Spleen (tissue), 11 donors: ENCODE measurements around the gene ITGA7. TPM values are rescaled to one million over a fixed set of nuclear protein-coding genes. Genes with fewer than 3 reads are reported as not detected.

ENCODE experiments used
- DNase-seq: peaks from one replicate; pipeline ENCODE4 v3.0.0-alpha.2; 2020
- H3K27ac ChIP-seq, 8 donors: fragments of 200-600 bp; sonication (generic) in 7 of 8; 1 replicate in 4 of 8; 2 replicates in 4 of 8; pipeline versions ENCODE4 v1.5.0 to v1.8.0; 2016 to 2021; ENCODE audit warnings: inconsistent platforms in 4 of 8, mild to moderate bottlenecking in 4 of 8, moderate library complexity in 1 of 8
- H3K27me3 ChIP-seq, 7 donors: fragments of 200-600 bp; sonication (generic) in 6 of 7; replicated peaks in 1 of 7; 1 replicate in 4 of 7; 2 replicates in 3 of 7; pipeline versions ENCODE4 v1.5.0 to v1.8.0; 2016 to 2021; ENCODE audit warnings: inconsistent platforms in 3 of 7, mild to moderate bottlenecking in 1 of 7
- H3K36me3 ChIP-seq, 6 donors: fragments of 200-600 bp; sonication (generic) in 5 of 6; 1 replicate in 4 of 6; 2 replicates in 2 of 6; pipeline versions ENCODE4 v1.5.0 to v1.8.0; 2016 to 2021; ENCODE audit warnings: inconsistent platforms in 2 of 6
- H3K4me1 ChIP-seq, 6 donors: fragments of 200-600 bp; sonication (generic) in 5 of 6; 1 replicate in 3 of 6; 2 replicates in 3 of 6; pipeline versions ENCODE4 v1.5.0 to v1.8.0; 2016 to 2021; ENCODE audit warnings: inconsistent platforms in 3 of 6
- H3K4me3 ChIP-seq, 8 donors: fragments of 200-600 bp; sonication (generic) in 7 of 8; 1 replicate in 4 of 8; 2 replicates in 4 of 8; pipeline versions ENCODE4 v1.5.0 to v1.8.0; 2016 to 2021; ENCODE audit warnings: inconsistent platforms in 4 of 8, mild to moderate bottlenecking in 4 of 8, moderate library complexity in 2 of 8
- H3K9me3 ChIP-seq, 8 donors: fragments of 200-600 bp; sonication (generic) in 7 of 8; 1 replicate in 4 of 8; 2 replicates in 4 of 8; pipeline versions ENCODE4 v1.5.0 to v1.8.0; 2016 to 2021; ENCODE audit warnings: inconsistent platforms in 4 of 8
- POLR2A ChIP-seq, 3 donors: fragments of 450-650 bp; IDR thresholded peaks; one replicate each; pipeline ENCODE4 v1.5.1; 2017; ENCODE audit warnings: antibody characterized with exemption in 3 of 3, mild to moderate bottlenecking in 1 of 3
- POLR2AphosphoS5 ChIP-seq, 3 donors: sonication (generic); formaldehyde crosslinking; IDR thresholded peaks; one replicate each; pipeline ENCODE4 v1.5.1; 2017; ENCODE audit warnings: antibody characterized with exemption in 3 of 3
- WGBS, 5 donors: extraction: QIAGEN DNeasy Blood & Tissue Kit in 3 of 5; methylation state at CpG; one replicate each; pipeline versions ENCODE4 v1.1.5 to v1.1.7; 2013 to 2018; 5-methylcytosine and 5-hydroxymethylcytosine counted together
- intact Hi-C: fragments of 100-400 bp; cut with DNase I; formaldehyde crosslinking; loops from one replicate; pipeline ENCODE4 v1.15.0; 2023; ENCODE audit warnings: low total_unique reads
- polyA plus RNA-seq, 3 donors: library from polyadenylated mRNA; stranded (reverse); fragments of 200-250 nt; gene quantifications; one replicate each; pipeline ENCODE4 v1.2.1, GENCODE V29; 2013
- total RNA-seq, 7 donors: library from RNA; depleted of rRNA in 3 of 7; stranded (reverse); fragments of >200 nt in 3 of 7; fragmentation: NEBNext Ultra II Directional in 4 of 7; extraction: Animal tissue kit (Norgen Biotek cat#: 25700) in 4 of 7; gene quantifications; one replicate each; pipeline versions ENCODE4 v1.1.0 to v1.2.1, GENCODE V29; 2016 to 2021
- TF ChIP-seq, protein P1 (sequence below), 11 experiments: fragments of 200-600 bp in 7 of 11; fragments of 450-650 bp in 4 of 11; sonication (generic) in 4 of 11; IDR thresholded peaks in 8 of 11; conservative IDR thresholded peaks in 3 of 11; 1 replicate in 7 of 11; 2 replicates in 4 of 11; pipeline versions ENCODE4 v1.4.0 to v1.8.0; 2016 to 2021; ENCODE audit warnings: antibody characterized with exemption in 11 of 11, inconsistent platforms in 4 of 11, mild to moderate bottlenecking in 1 of 11
- donor health status: healthy with polysubstance abuse.
- donor health status: DM: no; HTN: no; CAD: no; lungs with moderate emphysema.
- donor health status: DM: no; HTN: no; CAD: no.
- donor health status: Bipolar disorder and iron deficiency.
- donor health status: healthy.
- donor health status: DM: no; HTN: no; CAD: no.
- donor health status: DM: yes; HTN: yes; CAD: no.

The ITGA7 gene
- total and polyA plus RNA-seq, 10 donors = 4.4 to 93.2 (median 19.6) TPM

DNA sequence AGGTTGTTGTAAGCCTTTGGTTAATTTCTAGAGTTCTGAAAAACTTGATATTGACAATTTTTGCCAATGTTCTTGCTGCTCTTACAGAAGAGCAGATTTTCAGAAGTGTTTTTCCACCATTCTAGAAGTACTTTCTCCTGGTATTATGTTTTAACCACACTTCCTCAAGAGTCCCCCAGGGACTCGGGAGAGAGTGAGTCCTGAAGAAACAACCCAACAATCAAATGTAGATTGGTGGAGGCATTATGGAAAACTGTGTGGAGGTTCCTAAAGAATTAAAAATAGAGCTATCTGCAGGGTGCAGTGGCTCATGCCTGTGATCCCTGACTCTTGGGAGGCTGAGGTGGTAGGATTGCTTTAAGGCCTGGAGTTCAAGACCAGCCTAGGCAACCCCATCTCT is 44.3 kb downstream of the ITGA7 start:
- H3K27ac ChIP-seq = no peak overlapping the region
- 23 to 52% (median 37%) methylated on average over 1 of the region's 1 CpG for WGBS, 5 donors
- H3K4me3 ChIP-seq = no peak overlapping the region
- intact Hi-C loops = no loop called here
- TF ChIP-seq POLR2AphosphoS5 (IDR thresholded peaks at IDR 0.05) = no peak
- no peak for TF ChIP-seq POLR2A (IDR thresholded peaks at IDR 0.05)
- TF ChIP-seq, protein P1, sequence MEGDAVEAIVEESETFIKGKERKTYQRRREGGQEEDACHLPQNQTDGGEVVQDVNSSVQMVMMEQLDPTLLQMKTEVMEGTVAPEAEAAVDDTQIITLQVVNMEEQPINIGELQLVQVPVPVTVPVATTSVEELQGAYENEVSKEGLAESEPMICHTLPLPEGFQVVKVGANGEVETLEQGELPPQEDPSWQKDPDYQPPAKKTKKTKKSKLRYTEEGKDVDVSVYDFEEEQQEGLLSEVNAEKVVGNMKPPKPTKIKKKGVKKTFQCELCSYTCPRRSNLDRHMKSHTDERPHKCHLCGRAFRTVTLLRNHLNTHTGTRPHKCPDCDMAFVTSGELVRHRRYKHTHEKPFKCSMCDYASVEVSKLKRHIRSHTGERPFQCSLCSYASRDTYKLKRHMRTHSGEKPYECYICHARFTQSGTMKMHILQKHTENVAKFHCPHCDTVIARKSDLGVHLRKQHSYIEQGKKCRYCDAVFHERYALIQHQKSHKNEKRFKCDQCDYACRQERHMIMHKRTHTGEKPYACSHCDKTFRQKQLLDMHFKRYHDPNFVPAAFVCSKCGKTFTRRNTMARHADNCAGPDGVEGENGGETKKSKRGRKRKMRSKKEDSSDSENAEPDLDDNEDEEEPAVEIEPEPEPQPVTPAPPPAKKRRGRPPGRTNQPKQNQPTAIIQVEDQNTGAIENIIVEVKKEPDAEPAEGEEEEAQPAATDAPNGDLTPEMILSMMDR (IDR thresholded peaks at IDR 0.05 in 8 of 11, conservative IDR thresholded peaks at IDR 0.05 in 3 of 11) = no peak
- H3K27me3 ChIP-seq = no peaks in the 10 kb centered on the region
- no peaks in the 10 kb centered on the region for H3K36me3 ChIP-seq
- H3K9me3 ChIP-seq = no peaks in the 10 kb centered on the region
- peaks cover 0 to 5% (median 0%) of the 10 kb centered on the region in 6 donors for H3K4me1 ChIP-seq
- DNase-seq = no peak

DNA sequence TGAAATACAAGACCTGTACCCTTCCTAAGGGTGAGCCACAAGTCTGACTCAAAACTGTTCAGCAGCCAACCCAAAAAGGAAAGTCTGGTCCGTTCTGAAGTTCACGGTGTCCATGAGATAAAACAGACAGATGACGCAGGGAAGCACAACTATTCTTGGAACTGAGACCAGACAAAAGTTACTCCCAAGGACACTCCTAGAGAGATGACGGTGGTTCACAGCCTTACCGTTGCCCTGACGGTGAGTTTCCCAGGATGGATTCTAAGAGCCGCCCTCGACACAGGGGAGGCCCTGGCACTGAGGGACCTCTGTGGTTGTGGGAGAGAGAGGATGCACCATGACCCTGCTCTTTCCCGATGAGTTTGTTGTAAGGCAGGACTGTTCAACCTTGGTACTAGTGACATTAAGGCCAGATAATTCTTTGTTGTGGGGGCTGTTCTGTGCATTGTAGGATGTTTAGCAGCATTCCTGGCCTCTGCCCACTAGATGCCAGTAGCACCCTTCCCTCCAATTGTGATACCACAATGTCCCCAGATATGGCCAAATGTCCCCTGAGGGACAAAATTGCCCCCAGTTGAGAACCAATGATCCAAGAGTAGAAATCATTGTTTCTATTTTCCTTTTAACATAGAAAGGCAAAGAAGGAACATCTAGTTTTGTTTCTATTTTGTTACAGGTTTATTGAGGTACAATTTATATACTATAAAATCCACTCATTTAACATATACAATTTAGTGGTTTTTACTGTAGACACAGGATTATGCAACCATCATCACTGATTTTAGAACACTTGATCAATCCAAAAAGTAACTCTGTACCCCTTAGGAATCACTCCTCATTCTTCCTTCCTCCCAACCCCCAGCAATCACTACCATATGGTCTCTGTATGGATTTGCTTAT is 48.0 kb downstream of the ITGA7 start:
- no peaks in the 10 kb centered on the region for H3K27me3 ChIP-seq
- WGBS, 5 donors = 50 to 75% (median 72%) methylated on average over 9 of the region's 9 CpGs
- peaks cover 0 to 15% (median 8%) of the 10 kb centered on the region in 6 donors for H3K4me1 ChIP-seq
- no peak overlapping the region for H3K4me3 ChIP-seq
- intact Hi-C loops = no loop called here
- no peaks in the 10 kb centered on the region for H3K36me3 ChIP-seq
- DNase-seq = no peak
- no peak overlapping the region for H3K27ac ChIP-seq
- no peak for TF ChIP-seq POLR2AphosphoS5 (IDR thresholded peaks at IDR 0.05)
- TF ChIP-seq, protein P1 (IDR thresholded peaks at IDR 0.05 in 8 of 11, conservative IDR thresholded peaks at IDR 0.05 in 3 of 11) = peak in 9 of 11 experiments; percentile 45 to 70 (median 54)
- no peaks in the 10 kb centered on the region for H3K9me3 ChIP-seq

DNA sequence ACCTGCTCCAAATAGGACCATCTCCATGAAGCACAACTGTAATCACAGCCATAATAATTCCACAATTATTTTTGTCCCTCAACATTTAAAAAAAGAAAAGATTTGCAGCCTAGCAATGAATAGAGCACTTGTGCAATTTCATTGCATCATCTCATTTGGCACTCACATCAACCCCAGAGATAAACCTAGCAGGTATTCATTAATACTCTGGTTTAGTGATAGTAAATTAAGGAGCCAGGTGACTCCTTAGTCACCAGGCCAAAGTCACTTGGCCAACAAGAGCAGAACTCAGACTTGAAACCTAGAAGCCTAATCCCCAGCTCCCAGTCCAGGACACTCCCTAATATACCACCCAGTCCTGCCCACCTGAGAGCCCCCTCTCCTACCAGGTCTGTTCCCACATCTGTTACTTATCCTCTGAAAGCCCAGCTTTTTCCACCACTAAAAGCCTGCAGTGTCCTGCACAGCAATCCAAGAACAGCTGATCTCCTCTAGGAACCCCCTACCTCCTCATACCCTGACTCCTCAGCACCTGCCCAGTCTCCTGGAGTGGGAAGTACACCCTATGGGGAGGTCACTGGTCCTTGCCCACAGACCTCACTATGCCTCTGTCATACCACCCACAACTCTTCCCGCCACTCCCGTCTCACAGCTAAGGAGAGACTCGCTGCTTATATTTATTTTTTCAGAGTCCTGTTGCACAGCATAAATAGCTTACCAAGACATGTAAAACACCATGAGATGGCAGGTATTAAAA is 48.9 kb downstream of the ITGA7 start:
- WGBS, 5 donors = 75 to 95% (median 88%) methylated on average over 3 of the region's 3 CpGs

More for the DNA sequence above, 48.9 kb downstream of the ITGA7 start:
- Histone ChIP-seq H3K4me1 (peaks cover 0 to 15% (median 8%) of the 10 kb centered on the region in 6 donors), H3K27me3 (no peaks in the 10 kb centered on the region), H3K4me3 (no peak overlapping the region), H3K27ac (no peak overlapping the region), H3K9me3 (no peaks in the 10 kb centered on the region), H3K36me3 (no peaks in the 10 kb centered on the region)
- DNase-seq = no peak
- intact Hi-C loops = no loop called here
- TF ChIP-seq POLR2A (IDR thresholded peaks at IDR 0.05) (no peak), POLR2AphosphoS5 (IDR thresholded peaks at IDR 0.05) (no peak)
- TF ChIP-seq, protein P1 (IDR thresholded peaks at IDR 0.05 in 8 of 11, conservative IDR thresholded peaks at IDR 0.05 in 3 of 11) = no peak
